LoVo (cell line): ENCODE results near the gene LRP1.

ENCODE experiments used
- DNase-seq: peaks from one replicate; pipeline ENCODE4 v3.0.0-alpha.2; 2016; ENCODE audit warnings: low spot score

Gene LRP1

GRCh38 chr12:57134949-57135348 lies 6.7 kb downstream of the LRP1 start:
- DNase-seq = no peak

- no peak for DNase-seq
Measured at GRCh38 chr12:57135527-57136326, 7.4 kb downstream of the LRP1 start.

GRCh38 chr12:57138526-57139272 lies 10.4 kb downstream of the LRP1 start:
- no peak for DNase-seq

- no peak for DNase-seq
Measured at GRCh38 chr12:57139796-57140649, 11.7 kb downstream of the LRP1 start.

GRCh38 chr12:57141249-57141648 lies 13.0 kb downstream of the LRP1 start:
- no peak for DNase-seq

- DNase-seq = no peak
Measured at GRCh38 chr12:57142121-57142520, 13.8 kb downstream of the LRP1 start.

GRCh38 chr12:57142727-57143126 lies 14.4 kb downstream of the LRP1 start:
- DNase-seq = no peak

GRCh38 chr12:57143454-57143853 lies 15.2 kb downstream of the LRP1 start:
- no peak for DNase-seq

- no peak for DNase-seq
Measured at GRCh38 chr12:57145460-57146059, 17.3 kb downstream of the LRP1 start.

- DNase-seq = no peak
Measured at GRCh38 chr12:57146092-57146491, 17.8 kb downstream of the LRP1 start.

- no peak for DNase-seq
Measured at GRCh38 chr12:57146961-57147944, 19.0 kb downstream of the LRP1 start, which contains the start of gene LRP1-AS. Gene LRP1-AS, minus strand, starts transcription at chr12:57147619.

- no peak for DNase-seq
Measured at GRCh38 chr12:57148469-57149244, 20.4 kb downstream of the LRP1 start.

GRCh38 chr12:57149245-57149900 lies 21.1 kb downstream of the LRP1 start:
- DNase-seq = no peak

- DNase-seq = no peak
Measured at GRCh38 chr12:57150400-57151000, 22.2 kb downstream of the LRP1 start.

- no peak for DNase-seq
Measured at GRCh38 chr12:57151741-57152630, 23.7 kb downstream of the LRP1 start.

- no peak for DNase-seq
Measured at GRCh38 chr12:57152639-57153038, 24.4 kb downstream of the LRP1 start.

- DNase-seq = no peak
Measured at GRCh38 chr12:57153415-57153997, 25.2 kb downstream of the LRP1 start.

- DNase-seq = no peak
Measured at GRCh38 chr12:57154076-57154475, 25.8 kb downstream of the LRP1 start.
